HepG2 (cell line): Measurements from ENCODE around the gene RRAD. TPM values are rescaled to one million over a fixed set of nuclear protein-coding genes. Genes with fewer than 3 reads are reported as not detected.

Experiments used
- ATF7 ChIP-seq, 2 experiments: fragments of 450-650 bp in 1 of 2; sonication (generic) in 1 of 2; formaldehyde crosslinking in 1 of 2; IDR thresholded peaks; 2 replicates each; pipeline versions ENCODE4 v1.4.0 to v1.6.1; 2016 to 2020; ENCODE audit warnings: antibody characterized with exemption in 1 of 2, mild to moderate bottlenecking in 1 of 2, missing genetic modification reagents in 1 of 2
- CBX2 ChIP-seq, 2 experiments: fragments of 200-600 bp in 1 of 2; sonication (generic); formaldehyde crosslinking in 1 of 2; IDR thresholded peaks; 2 replicates each; pipeline versions ENCODE4 v1.7.0 to v1.8.1; 2018 to 2022; ENCODE audit warnings: low read depth in 2 of 2, low read length in 1 of 2, mild to moderate bottlenecking in 1 of 2, missing genetic modification reagents in 1 of 2
- DPF2 ChIP-seq: sonication (generic); formaldehyde crosslinking; IDR thresholded peaks from 2 replicates; pipeline ENCODE4 v1.4.0; 2020; ENCODE audit warnings: mild to moderate bottlenecking, low read depth, missing genetic modification reagents, borderline replicate concordance
- EEA1 ChIP-seq: sonication (generic); formaldehyde crosslinking; IDR thresholded peaks from 2 replicates; pipeline ENCODE4 v1.5.1; 2020; ENCODE audit warnings: mild to moderate bottlenecking, missing genetic modification reagents, borderline replicate concordance
- FOSL2 ChIP-seq: sonication (generic); formaldehyde crosslinking; IDR thresholded peaks from 2 replicates; pipeline ENCODE4 v1.4.0; 2020; ENCODE audit warnings: missing genetic modification reagents
- HOXA5 ChIP-seq: sonication (generic); formaldehyde crosslinking; IDR thresholded peaks from 2 replicates; pipeline ENCODE4 v1.4.0; 2020; ENCODE audit warnings: missing genetic modification reagents
- HOXA7 ChIP-seq: sonication (generic); formaldehyde crosslinking; IDR thresholded peaks from 2 replicates; pipeline ENCODE4 v1.8.1; 2022; ENCODE audit warnings: mild to moderate bottlenecking, missing genetic modification reagents, moderate library complexity
- MBNL3 ChIP-seq: fragments of 250-450 bp; sonication (Bioruptor Pico); conservative IDR thresholded peaks from 2 replicates; pipeline ENCODE4 v1.8.0; 2022; ENCODE audit warnings: mild to moderate bottlenecking, inconsistent platforms
- MXD4 ChIP-seq: IDR thresholded peaks from 2 replicates; pipeline ENCODE4 v1.6.1; 2016; ENCODE audit warnings: mild to moderate bottlenecking, missing biosample characterization, missing genetic modification reagents
- PITX1 ChIP-seq: sonication (generic); formaldehyde crosslinking; IDR thresholded peaks from 2 replicates; pipeline ENCODE4 v1.5.1; 2020; ENCODE audit warnings: mild to moderate bottlenecking, missing genetic modification reagents
- RFX5 ChIP-seq: IDR thresholded peaks from 2 replicates; pipeline ENCODE4 v1.6.1; 2011; ENCODE audit warnings: low read depth, low read length, improper control_type of control experiment
- STAG1 ChIP-seq: sonication (generic); formaldehyde crosslinking; IDR thresholded peaks from 2 replicates; pipeline ENCODE4 v1.4.0; 2020; ENCODE audit warnings: missing genetic modification reagents
- ZNF138 ChIP-seq: sonication (generic); formaldehyde crosslinking; IDR thresholded peaks from 2 replicates; pipeline ENCODE4 v1.5.0; 2020; ENCODE audit warnings: mild to moderate bottlenecking, low read depth, missing genetic modification reagents
- ZNF33A ChIP-seq: sonication (generic); formaldehyde crosslinking; IDR thresholded peaks from 2 replicates; pipeline ENCODE4 v1.5.1; 2020; ENCODE audit warnings: missing genetic modification reagents, mild to moderate bottlenecking, moderate library complexity, borderline replicate concordance
- ZNF432 ChIP-seq: sonication (generic); formaldehyde crosslinking; IDR thresholded peaks from 2 replicates; pipeline ENCODE4 v1.5.0; 2020; ENCODE audit warnings: missing genetic modification reagents, mild to moderate bottlenecking, borderline replicate concordance
- ZNF44 ChIP-seq: sonication (generic); formaldehyde crosslinking; IDR thresholded peaks from 2 replicates; pipeline ENCODE4 v1.5.1; 2020; ENCODE audit warnings: mild to moderate bottlenecking, missing genetic modification reagents
- ZNF782 ChIP-seq: sonication (generic); formaldehyde crosslinking; IDR thresholded peaks from 2 replicates; pipeline ENCODE4 v1.4.0; 2020; ENCODE audit warnings: missing genetic modification reagents, mild to moderate bottlenecking, borderline replicate concordance
- polyA plus RNA-seq, 8 experiments: library from polyadenylated mRNA; depleted of rRNA in 3 of 8; stranded (reverse) in 7 of 8; unstranded in 1 of 8; fragments of >200 nt; fragmentation: Illumina TruSeq in 4 of 8; extraction: Trizol in 4 of 8; gene quantifications; 2 replicates each; pipeline versions ENCODE4 v1.2.1 to v1.2.3, GENCODE V29; 2011 to 2016; ENCODE audit warnings: low read depth in 4 of 8, missing spikeins in 1 of 8, mixed read lengths in 1 of 8; ENCODE audit not compliant: insufficient read depth in 1 of 8
- total RNA-seq, 5 experiments: library from RNA; depleted of rRNA; stranded (reverse); fragments of >200 nt; fragmentation: Illumina TruSeq; extraction: Trizol; gene quantifications; 2 replicates each; pipeline ENCODE4 v1.2.3, GENCODE V29; 2016; ENCODE audit warnings: low read depth in 1 of 5
- TF ChIP-seq, protein P1 (sequence below): sonication (generic); formaldehyde crosslinking; conservative IDR thresholded peaks from 2 replicates; pipeline ENCODE4 v1.8.1; 2023; ENCODE audit warnings: missing genetic modification reagents
- TF ChIP-seq, protein P2 (sequence below): sonication (generic); formaldehyde crosslinking; IDR thresholded peaks from 2 replicates; pipeline ENCODE4 v1.4.0; 2020; ENCODE audit warnings: missing genetic modification reagents, mild to moderate bottlenecking, borderline replicate concordance
- TF ChIP-seq, protein P3 (sequence below): IDR thresholded peaks from 2 replicates; pipeline ENCODE4 v1.6.1; 2016; ENCODE audit warnings: mild to moderate bottlenecking
- TF ChIP-seq, protein P4 (sequence below): sonication (generic); formaldehyde crosslinking; IDR thresholded peaks from 2 replicates; pipeline ENCODE4 v1.4.0; 2020; ENCODE audit warnings: missing genetic modification reagents; ENCODE audit errors: not compliant biosample characterization

The RRAD gene
- total and polyA plus RNA-seq, 2 of the 13 experiments (the other 11 are each of a cell fraction or from before 2014, with no cell fraction given): 0.80 to 1.1 TPM

DNA sequence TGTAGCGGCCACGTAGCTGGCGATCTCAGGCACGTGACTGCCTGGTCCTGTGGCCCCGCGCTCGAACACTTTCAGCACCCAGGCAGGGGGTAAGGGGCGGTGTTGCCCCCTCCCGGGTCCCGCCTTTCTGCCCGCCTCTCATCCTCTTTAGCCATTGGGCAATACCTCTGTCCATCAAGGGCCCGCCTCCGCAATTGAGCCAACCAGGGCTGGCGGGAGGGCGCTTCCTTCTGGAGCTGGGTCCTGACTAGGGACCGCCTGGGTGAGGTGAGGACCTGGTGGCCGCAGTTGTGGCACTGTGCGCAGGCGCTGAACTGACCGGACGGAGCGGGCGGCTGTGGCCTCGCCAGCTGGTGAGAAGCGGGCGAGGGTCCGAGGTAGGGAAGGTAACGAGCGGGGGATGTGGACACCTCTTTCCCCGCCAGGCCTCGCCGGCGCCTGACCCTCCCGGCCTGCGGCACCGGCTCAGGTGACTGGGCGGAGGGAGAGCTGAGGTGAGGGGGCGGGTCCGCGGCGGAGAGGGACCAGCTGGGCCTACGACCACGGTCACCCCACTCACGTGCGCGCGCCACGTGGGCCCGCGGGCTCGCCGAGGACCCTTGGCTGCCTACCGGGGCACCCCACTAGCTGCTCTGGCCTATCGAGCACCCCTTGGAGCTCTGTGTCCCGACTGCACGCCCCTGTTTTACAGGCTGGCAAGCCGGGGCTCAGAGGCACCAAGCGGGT, 44.9 kb downstream of the RRAD start, which contains the start of gene PDP2 (continued):
- no peak for TF ChIP-seq RFX5
- peak; percentile 93 for TF ChIP-seq HOXA5 (CRISPR knock-in tag)
- TF ChIP-seq ZNF782 (CRISPR knock-in tag): no peak; the same call in 1 of the 2 replicates
- peak; percentile 17; the same call in 1 of the 2 replicates for TF ChIP-seq FOSL2 (CRISPR knock-in tag)
- TF ChIP-seq DPF2 (CRISPR knock-in tag): no peak
- TF ChIP-seq, protein P1, sequence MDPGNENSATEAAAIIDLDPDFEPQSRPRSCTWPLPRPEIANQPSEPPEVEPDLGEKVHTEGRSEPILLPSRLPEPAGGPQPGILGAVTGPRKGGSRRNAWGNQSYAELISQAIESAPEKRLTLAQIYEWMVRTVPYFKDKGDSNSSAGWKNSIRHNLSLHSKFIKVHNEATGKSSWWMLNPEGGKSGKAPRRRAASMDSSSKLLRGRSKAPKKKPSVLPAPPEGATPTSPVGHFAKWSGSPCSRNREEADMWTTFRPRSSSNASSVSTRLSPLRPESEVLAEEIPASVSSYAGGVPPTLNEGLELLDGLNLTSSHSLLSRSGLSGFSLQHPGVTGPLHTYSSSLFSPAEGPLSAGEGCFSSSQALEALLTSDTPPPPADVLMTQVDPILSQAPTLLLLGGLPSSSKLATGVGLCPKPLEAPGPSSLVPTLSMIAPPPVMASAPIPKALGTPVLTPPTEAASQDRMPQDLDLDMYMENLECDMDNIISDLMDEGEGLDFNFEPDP (CRISPR knock-in tag): peak; percentile 98; the same call in 1 of the 2 replicates
- peak; percentile 84; the same call in 1 of the 2 replicates for TF ChIP-seq ZNF138
- TF ChIP-seq MBNL3: no peak
- peak; percentile 94 for TF ChIP-seq EEA1 (CRISPR knock-in tag)
- no peak for TF ChIP-seq CBX2 (IDR thresholded peaks at IDR 0.05; ENCODE audit: low read depth, low read length)
- TF ChIP-seq CBX2 (CRISPR knock-in tag; IDR thresholded peaks at IDR 0.05; ENCODE audit: low read depth): no peak
- peak; percentile 98 for TF ChIP-seq MXD4 (CRISPR knock-in tag)
- TF ChIP-seq, protein P2, sequence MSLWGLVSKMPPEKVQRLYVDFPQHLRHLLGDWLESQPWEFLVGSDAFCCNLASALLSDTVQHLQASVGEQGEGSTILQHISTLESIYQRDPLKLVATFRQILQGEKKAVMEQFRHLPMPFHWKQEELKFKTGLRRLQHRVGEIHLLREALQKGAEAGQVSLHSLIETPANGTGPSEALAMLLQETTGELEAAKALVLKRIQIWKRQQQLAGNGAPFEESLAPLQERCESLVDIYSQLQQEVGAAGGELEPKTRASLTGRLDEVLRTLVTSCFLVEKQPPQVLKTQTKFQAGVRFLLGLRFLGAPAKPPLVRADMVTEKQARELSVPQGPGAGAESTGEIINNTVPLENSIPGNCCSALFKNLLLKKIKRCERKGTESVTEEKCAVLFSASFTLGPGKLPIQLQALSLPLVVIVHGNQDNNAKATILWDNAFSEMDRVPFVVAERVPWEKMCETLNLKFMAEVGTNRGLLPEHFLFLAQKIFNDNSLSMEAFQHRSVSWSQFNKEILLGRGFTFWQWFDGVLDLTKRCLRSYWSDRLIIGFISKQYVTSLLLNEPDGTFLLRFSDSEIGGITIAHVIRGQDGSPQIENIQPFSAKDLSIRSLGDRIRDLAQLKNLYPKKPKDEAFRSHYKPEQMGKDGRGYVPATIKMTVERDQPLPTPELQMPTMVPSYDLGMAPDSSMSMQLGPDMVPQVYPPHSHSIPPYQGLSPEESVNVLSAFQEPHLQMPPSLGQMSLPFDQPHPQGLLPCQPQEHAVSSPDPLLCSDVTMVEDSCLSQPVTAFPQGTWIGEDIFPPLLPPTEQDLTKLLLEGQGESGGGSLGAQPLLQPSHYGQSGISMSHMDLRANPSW: peak; percentile 26; the same call in 1 of the 2 replicates
- TF ChIP-seq ZNF33A (CRISPR knock-in tag): no peak
- TF ChIP-seq ZNF432 (CRISPR knock-in tag): no peak
- TF ChIP-seq, protein P3, sequence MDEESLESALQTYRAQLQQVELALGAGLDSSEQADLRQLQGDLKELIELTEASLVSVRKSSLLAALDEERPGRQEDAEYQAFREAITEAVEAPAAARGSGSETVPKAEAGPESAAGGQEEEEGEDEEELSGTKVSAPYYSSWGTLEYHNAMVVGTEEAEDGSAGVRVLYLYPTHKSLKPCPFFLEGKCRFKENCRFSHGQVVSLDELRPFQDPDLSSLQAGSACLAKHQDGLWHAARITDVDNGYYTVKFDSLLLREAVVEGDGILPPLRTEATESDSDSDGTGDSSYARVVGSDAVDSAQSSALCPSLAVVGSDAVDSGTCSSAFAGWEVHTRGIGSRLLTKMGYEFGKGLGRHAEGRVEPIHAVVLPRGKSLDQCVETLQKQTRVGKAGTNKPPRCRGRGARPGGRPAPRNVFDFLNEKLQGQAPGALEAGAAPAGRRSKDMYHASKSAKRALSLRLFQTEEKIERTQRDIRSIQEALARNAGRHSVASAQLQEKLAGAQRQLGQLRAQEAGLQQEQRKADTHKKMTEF (CRISPR knock-in tag): peak; percentile 98
- 0 out of 2 replicates have a peak, but pooled peaks have one; percentile 23 for TF ChIP-seq HOXA7 (CRISPR knock-in tag)
- peak; percentile 59; the same call in 1 of the 2 replicates for TF ChIP-seq PITX1
- no peak; the same call in none of the 2 replicates for TF ChIP-seq ZNF44
- TF ChIP-seq ATF7 (IDR thresholded peaks at IDR 0.05): no peak
- TF ChIP-seq ATF7 (CRISPR knock-in tag; IDR thresholded peaks at IDR 0.05): peak; percentile 83
- TF ChIP-seq, protein P4, sequence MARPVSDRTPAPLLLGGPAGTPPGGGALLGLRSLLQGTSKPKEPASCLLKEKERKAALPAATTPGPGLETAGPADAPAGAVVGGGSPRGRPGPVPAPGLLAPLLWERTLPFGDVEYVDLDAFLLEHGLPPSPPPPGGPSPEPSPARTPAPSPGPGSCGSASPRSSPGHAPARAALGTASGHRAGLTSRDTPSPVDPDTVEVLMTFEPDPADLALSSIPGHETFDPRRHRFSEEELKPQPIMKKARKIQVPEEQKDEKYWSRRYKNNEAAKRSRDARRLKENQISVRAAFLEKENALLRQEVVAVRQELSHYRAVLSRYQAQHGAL (CRISPR knock-in tag): peak; percentile 92
- peak; percentile 15; the same call in 1 of the 2 replicates for TF ChIP-seq STAG1
